Glomerular visceral epithelial cell (primary cell): ENCODE results near the gene ZNF511.
A peak's percentile ranks its signal among the peaks of the same experiment; 100 is the strongest.

Experiments
- DNase-seq: peaks from one replicate; pipeline ENCODE4 v3.0.0-alpha.2; 2016; ENCODE audit errors: extremely low spot score

The ZNF511 gene

DNA sequence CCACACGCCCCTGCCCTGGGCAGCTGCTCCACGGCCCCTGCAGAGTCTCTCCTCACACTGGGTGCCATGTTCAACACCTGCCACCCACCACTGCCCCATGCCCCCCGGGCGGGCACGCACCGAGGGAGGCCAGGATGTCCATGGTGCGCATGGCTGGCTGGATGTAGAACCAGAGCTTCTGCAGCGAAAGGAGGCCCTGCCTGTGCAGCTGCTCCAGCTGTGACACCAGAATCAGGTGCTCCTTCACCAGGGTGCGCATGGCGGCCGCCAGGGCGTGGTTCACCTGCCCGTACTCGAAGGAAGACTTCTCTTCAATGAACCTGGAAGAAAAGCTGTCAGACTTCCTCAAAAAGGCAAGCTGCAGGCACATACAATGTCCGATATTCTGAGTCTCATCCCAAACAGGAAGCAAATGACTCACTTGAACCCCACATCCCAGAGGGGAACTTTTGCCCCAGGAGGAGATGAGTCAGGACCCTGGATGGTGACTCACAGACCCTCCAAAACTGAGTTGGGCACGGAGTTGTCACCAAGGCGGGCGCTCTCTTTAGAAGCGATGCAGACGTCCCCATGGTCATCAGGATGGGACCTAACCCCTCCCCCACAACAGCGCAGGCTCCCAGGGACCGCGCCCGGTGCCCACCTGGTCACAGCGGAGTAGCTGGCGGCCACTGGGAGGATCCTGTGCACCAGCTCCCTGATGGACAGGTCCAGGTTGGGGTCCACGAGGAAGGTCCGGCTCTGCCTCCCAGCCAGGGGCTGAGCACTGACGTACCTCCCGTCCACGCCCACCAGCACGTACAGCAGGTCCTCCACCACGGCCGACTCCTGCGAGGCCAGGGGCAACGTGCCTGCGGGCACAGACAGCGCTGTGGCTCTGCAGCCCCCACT is 15.6 kb upstream of the ZNF511 start:
- DNase-seq, result peak; percentile 43

GRCh38 chr10:133293810-133294119 is 14.9 kb upstream of the ZNF511 start:
- DNase-seq, result no peak

GRCh38 chr10:133294189-133294588 is 14.5 kb upstream of the ZNF511 start:
- DNase-seq, result no peak

GRCh38 chr10:133295426-133296320 is 13.0 kb upstream of the ZNF511 start:
- DNase-seq, result no peak

GRCh38 chr10:133297504-133297903 is 11.2 kb upstream of the ZNF511 start:
- DNase-seq, result no peak

- DNase-seq, result no peak
Measured at GRCh38 chr10:133298466-133298865, 10.2 kb upstream of the ZNF511 start.

DNA sequence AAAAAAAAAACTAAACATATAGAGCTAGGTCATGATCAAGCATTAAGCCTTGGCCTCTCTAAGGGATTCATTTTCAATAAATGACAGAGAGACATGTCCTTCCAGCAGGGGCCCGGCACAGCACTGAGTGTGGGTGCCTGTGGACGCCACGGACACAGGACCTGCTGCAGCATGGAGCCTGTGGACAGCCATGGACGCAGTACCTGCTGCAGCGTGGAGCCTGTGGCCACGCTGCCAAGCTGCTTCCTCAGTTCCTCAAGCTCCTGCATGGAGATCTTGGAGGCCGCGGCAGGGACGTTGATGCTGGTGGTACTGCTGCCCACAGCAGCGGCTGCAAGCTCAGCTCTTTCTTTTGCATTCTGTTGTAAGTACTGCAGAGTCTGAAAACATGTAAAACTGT is 9.5 kb upstream of the ZNF511 start:
- no peak for DNase-seq

DNA sequence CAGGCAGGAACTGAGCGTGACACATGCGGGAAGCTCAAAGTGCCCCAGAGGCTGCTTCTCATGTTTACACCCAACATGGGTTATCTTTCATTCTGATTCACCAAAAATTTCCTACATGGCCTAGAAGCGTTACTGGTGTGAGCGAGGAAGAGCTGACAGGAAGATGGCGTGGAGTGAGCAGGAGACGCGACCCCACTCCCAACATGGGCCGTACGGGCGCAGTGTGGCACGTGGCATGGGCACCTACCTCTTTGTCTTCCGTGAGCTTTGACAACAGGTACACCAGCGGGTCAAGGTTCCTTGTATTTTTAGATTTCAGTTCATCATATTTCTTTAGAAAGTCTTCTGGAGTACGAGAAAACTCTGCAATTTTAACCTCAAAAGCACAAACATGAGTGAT is 9.0 kb upstream of the ZNF511 start:
- no peak for DNase-seq

- DNase-seq, result no peak
Measured at GRCh38 chr10:133302230-133302629, 6.5 kb upstream of the ZNF511 start.

GRCh38 chr10:133303206-133303605 is 5.5 kb upstream of the ZNF511 start:
- DNase-seq, result no peak

GRCh38 chr10:133306097-133306476 is 2.6 kb upstream of the ZNF511 start:
- DNase-seq, result no peak

DNA sequence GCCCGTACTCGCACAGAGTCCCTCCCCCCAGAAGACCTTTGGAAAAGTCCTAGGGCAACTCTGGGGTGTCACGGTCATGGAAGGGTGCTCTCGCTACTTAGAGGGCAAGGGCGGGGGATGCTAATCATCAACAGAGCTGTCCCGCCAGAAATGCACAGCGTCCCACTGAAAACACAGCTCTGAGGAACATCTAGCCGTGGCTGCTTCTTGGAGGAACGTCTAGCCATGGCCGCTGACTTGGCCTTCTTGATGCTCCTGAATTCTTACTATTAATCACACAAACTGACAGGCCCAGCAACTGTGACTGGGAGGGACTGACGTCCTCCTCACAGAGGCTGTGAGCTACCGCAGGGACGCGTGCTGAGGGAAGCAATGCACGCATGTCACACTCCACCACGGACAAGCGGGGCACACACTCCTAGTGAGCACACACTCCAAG is 1.8 kb upstream of the ZNF511 start:
- DNase-seq, result peak; percentile 24

GRCh38 chr10:133307776-133308420 is 816 bp upstream of the ZNF511 start:
- peak; percentile 80 for DNase-seq

GRCh38 chr10:133309100-133309719 is 496 bp downstream of the ZNF511 start:
- DNase-seq, result peak; percentile 92

DNA sequence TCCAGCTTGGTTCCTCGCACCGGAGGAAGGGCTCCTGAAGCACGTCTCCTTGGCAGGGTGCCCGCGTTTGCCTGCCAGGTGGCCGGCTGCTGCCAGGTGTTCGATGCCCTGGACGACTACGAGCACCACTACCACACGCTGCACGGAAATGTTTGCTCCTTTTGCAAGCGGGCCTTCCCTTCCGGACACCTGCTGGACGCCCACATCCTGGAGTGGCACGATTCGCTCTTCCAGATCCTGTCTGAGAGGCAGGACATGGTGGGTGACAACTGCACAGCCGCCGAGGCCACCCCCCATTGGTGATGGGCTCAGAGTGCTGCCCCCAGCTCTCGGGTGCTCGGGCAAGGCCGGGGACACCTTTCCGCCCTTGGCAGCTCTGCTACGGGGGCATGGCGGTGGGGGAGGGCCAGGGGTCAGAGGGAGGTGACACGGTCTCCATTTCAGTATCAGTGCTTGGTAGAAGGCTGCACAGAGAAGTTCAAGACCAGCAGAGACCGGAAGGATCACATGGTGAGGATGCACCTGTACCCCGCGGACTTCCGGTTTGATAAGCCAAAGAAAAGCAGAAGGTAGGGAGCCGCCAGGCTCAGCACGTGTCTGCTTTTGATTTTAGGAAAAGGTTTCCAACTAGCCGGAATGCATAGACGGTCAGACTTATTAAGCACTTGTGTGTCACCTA is 1.1 kb downstream of the ZNF511 start:
- DNase-seq, result no peak

- DNase-seq, result no peak
Measured at GRCh38 chr10:133310399-133310755, 1.7 kb downstream of the ZNF511 start.

DNA sequence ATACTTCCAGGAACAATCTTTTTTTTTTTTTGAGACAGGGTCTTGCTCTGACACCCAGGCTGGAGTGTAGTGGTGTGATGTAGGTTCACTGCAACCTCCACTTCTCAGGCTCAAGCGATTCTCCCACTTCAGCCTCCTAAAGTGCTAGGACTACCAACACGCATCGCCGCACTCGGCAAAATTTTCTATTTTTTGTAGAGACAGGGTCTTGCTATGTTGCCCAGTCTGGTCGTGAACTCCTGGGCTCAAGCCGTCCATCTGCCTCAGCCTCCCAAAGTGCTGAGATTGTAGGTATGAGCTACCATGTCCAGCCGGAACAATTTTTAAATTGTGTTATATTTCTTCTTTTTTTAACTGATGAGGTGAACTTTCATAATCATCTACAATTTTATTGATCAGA is 2.1 kb downstream of the ZNF511 start:
- no peak for DNase-seq

DNA sequence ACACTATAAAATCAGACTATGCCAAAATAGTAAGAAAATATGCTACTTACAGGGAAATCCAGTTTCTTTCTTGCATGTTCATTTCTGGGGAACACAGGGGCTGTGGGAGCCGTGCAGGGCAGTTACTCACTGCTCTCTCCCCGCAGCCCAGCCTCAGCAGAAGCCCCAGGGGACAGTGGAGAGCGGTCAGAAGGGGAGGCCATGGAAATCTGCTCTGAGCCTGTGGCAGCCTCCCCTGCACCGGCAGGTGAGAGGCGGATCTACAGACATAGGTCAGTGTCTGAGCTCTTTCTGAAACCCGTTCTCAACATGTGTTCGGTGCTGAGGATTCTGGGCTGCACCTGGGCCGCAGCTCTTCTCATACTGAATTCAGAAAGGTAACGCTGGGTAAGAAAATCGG is 2.9 kb downstream of the ZNF511 start:
- DNase-seq, result no peak

GRCh38 chr10:133312016-133312768 is 3.5 kb downstream of the ZNF511 start:
- no peak for DNase-seq

DNA sequence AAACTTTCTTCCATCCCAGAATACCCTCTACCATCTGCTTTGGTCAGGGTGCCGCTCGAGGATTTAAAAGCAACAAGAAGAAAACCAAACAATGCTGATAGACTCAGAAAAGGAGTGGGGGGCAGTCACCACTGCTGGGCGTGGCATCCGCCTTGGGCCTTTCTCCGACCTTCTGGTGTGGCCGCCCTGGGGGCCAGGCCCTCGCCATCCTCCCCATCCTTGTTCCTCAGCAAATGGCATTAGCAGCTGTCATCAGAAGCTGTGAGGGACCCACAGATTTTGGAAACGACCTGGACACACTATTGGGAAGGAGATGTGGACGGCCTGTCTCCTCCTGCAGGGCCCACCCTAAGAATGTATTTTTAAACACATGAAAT is 4.0 kb downstream of the ZNF511 start:
- no peak for DNase-seq

GRCh38 chr10:133313192-133313591 is 4.5 kb downstream of the ZNF511 start:
- DNase-seq, result no peak
